Activated B cell treated with CpG ODN at 0.5 μM for 24 hours (primary cell): Measurements from ENCODE around the gene EPHA6. TPM values are rescaled to one million over a fixed set of nuclear protein-coding genes. Genes with fewer than 3 reads are reported as not detected.

Experiments used
- ATAC-seq: fragments of 200-7000 bp; cut with Tn5 transposase; one replicate; pipeline ENCODE4 v1.10.0; 2021; ENCODE audit warnings: low read depth, mild to moderate bottlenecking, moderate library complexity
- CTCF ChIA-PET: fragments of 350-600 bp; sonication (Branson Sonifier 250); formaldehyde crosslinking; loops from one replicate; lab custom pipeline; 2021; ENCODE audit warnings: antibody characterized with exemption; lab: Charles Lee
- POLR2A ChIA-PET: fragments of 350-600 bp; sonication (Branson Sonifier 250); formaldehyde crosslinking; loops from one replicate; lab custom pipeline; 2021; ENCODE audit warnings: antibody characterized with exemption; lab: Charles Lee
- DNase-seq: peaks from one replicate; pipeline ENCODE4 v3.0.0; 2022
- H3K27ac Mint-ChIP-seq: one replicate; pipeline ENCODE4 v1.8.0; 2020; ENCODE audit warnings: mixed read lengths
- H3K27me3 Mint-ChIP-seq: one replicate; pipeline ENCODE4 v1.8.0; 2021; ENCODE audit warnings: mixed read lengths
- H3K36me3 Mint-ChIP-seq: one replicate; pipeline ENCODE4 v1.8.0; 2021; ENCODE audit warnings: low read depth, mixed read lengths
- H3K4me1 Mint-ChIP-seq: one replicate; pipeline ENCODE4 v1.8.0; 2021; ENCODE audit warnings: mixed read lengths
- H3K4me3 Mint-ChIP-seq: one replicate; pipeline ENCODE4 v1.8.0; 2020; ENCODE audit warnings: mild to moderate bottlenecking, mixed read lengths
- H3K9me3 Mint-ChIP-seq: one replicate; pipeline ENCODE4 v1.8.0; 2020; ENCODE audit warnings: mixed read lengths
- CTCF ChIP-seq: fragments of 200-600 bp; IDR thresholded peaks from one replicate; pipeline ENCODE4 v1.8.0; 2022; ENCODE audit warnings: antibody characterized with exemption, mild to moderate bottlenecking
- intact Hi-C: fragments of 100-400 bp; cut with micrococcal nuclease; formaldehyde crosslinking; loops from one replicate; pipeline ENCODE4 v1.15.1; 2024
- total RNA-seq: library from RNA; stranded (reverse); gene quantifications from 2 replicates; pipeline ENCODE4 v1.2.3, GENCODE V29; 2022

Gene EPHA6
- total RNA-seq, 1 donor from 2014 or later: not detected

- no peak for ATAC-seq
- ChIA-PET POLR2A (no interaction called here), CTCF (no interaction called here)
- no peak for DNase-seq
- intact Hi-C loops: no loop called here
- Mint-ChIP-seq H3K4me3 (no peak overlapping the region), H3K27ac (no peak overlapping the region), H3K9me3 (peaks cover 3% of the 10 kb centered on the region), H3K4me1 (no peaks in the 10 kb centered on the region), H3K36me3 (no peaks in the 10 kb centered on the region), H3K27me3 (peaks cover 3% of the 10 kb centered on the region)
- TF ChIP-seq CTCF: no peak
Measured at GRCh38 chr3:97705764-97706163, 891.4 kb downstream of the EPHA6 start.

- peaks cover 3% of the 10 kb centered on the region for H3K27me3 Mint-ChIP-seq
- no peak overlapping the region for H3K4me3 Mint-ChIP-seq
- H3K36me3 Mint-ChIP-seq: no peaks in the 10 kb centered on the region
- POLR2A ChIA-PET: no interaction called here
- no peak for DNase-seq
- CTCF ChIA-PET: no interaction called here
- intact Hi-C loops: no loop called here
- no peak for TF ChIP-seq CTCF
- H3K4me1 Mint-ChIP-seq: no peaks in the 10 kb centered on the region
- no peak overlapping the region for H3K27ac Mint-ChIP-seq
- no peak for ATAC-seq
- peaks cover 3% of the 10 kb centered on the region for H3K9me3 Mint-ChIP-seq
Measured at GRCh38 chr3:97706226-97706625, 891.8 kb downstream of the EPHA6 start.

- intact Hi-C loops: no loop called here
Measured at GRCh38 chr3:97711654-97712053, 897.3 kb downstream of the EPHA6 start.

GRCh38 chr3:97712919-97713318 is 898.5 kb downstream of the EPHA6 start:
- Mint-ChIP-seq H3K4me1 (no peaks in the 10 kb centered on the region), H3K4me3 (no peak overlapping the region), H3K27me3 (peaks cover 2% of the 10 kb centered on the region), H3K27ac (no peak overlapping the region), H3K36me3 (no peaks in the 10 kb centered on the region), H3K9me3 (peaks cover under 1% of the 10 kb centered on the region)
- POLR2A ChIA-PET: no interaction called here
- DNase-seq (no peak), ATAC-seq (no peak)
- no peak for TF ChIP-seq CTCF
- intact Hi-C loops: no loop called here
- CTCF ChIA-PET: no interaction called here

More at GRCh38 chr3:97711654-97712053, 897.3 kb downstream of the EPHA6 start:
- H3K4me1 Mint-ChIP-seq: no peaks in the 10 kb centered on the region
- peaks cover 3% of the 10 kb centered on the region for H3K9me3 Mint-ChIP-seq
- ATAC-seq: no peak
- DNase-seq: no peak
- no peak overlapping the region for H3K27ac Mint-ChIP-seq
- no peak overlapping the region for H3K4me3 Mint-ChIP-seq
- no peak for TF ChIP-seq CTCF
- CTCF ChIA-PET: no interaction called here
- POLR2A ChIA-PET: no interaction called here
- peaks cover 2% of the 10 kb centered on the region for H3K27me3 Mint-ChIP-seq
- H3K36me3 Mint-ChIP-seq: no peaks in the 10 kb centered on the region

- POLR2A ChIA-PET: no interaction called here
- TF ChIP-seq CTCF: no peak
- ATAC-seq: no peak
- Mint-ChIP-seq H3K36me3 (no peaks in the 10 kb centered on the region), H3K4me3 (no peak overlapping the region), H3K4me1 (no peaks in the 10 kb centered on the region), H3K9me3 (no peaks in the 10 kb centered on the region), H3K27ac (no peak overlapping the region), H3K27me3 (peaks cover 2% of the 10 kb centered on the region)
- no peak for DNase-seq
- CTCF ChIA-PET: no interaction called here
- intact Hi-C loops: no loop called here
Measured at GRCh38 chr3:97713634-97714033, 899.2 kb downstream of the EPHA6 start.
